Activated CD8-positive, alpha-beta memory T cell treated with anti-CD3 and anti-CD28 coated beads for 24 hours (primary cell): ENCODE measurements around the gene AGFG2.
"Not testable (repeated sequence)": the region's sequence is repeated elsewhere in the genome, so short reads cannot be mapped to it uniquely, and the experiment has no call there.

Experiments used
- DNase-seq: peaks from one replicate; pipeline ENCODE4 v3.0.0-alpha.2; 2020

AGFG2 gene

DNA sequence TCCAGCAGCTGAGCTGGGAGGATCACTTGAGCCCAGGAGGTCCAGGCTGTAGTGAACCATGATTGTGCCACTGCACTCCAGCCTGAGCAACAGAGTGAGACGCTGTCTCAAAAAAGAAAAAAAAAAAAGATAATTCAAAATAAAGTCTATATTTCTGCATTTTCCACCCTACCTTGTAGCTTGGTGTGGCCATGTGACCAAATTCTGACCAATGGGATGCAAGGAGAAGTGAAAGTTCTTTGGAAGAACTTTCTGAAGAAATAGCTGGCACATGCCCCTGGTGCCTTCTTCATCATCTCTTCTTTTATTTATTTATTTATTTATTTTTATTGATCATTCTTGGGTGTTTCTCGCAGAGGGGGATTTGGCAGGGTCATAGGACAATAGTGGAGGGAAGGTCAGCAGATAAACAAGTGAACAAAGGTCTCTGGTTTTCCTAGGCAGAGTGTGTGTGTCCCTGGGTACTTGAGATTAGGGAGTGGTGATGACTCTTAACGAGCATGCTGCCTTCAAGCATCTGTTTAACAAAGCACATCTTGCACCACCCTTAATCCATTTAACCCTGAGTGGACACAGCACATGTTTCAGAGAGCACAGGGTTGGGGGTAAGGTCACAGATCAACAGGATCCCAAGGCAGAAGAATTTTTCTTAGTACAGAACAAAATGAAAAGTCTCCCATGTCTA is 17.0 kb upstream of the AGFG2 start:
- DNase-seq = not testable (repeated sequence)

DNA sequence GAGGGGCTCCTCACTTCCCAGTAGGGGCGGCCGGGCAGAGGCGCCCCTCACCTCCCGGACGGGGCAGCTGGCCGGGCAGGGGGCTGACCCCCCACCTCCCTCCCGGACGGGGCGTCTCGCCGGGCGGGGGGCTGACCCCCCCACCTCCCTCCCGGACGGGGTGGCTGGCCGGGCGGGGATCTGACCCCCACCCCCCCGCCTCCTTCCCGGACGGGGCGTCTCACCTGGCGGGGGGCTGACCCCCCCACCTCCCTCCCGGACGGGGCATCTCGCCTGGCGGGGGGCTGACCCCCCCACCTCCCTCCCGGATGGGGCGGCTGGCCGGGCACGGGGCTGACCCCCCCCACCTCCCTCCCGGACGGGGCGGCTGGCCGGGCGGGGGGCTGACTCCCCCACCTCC is 15.8 kb upstream of the AGFG2 start:
- not testable (repeated sequence) for DNase-seq

DNA sequence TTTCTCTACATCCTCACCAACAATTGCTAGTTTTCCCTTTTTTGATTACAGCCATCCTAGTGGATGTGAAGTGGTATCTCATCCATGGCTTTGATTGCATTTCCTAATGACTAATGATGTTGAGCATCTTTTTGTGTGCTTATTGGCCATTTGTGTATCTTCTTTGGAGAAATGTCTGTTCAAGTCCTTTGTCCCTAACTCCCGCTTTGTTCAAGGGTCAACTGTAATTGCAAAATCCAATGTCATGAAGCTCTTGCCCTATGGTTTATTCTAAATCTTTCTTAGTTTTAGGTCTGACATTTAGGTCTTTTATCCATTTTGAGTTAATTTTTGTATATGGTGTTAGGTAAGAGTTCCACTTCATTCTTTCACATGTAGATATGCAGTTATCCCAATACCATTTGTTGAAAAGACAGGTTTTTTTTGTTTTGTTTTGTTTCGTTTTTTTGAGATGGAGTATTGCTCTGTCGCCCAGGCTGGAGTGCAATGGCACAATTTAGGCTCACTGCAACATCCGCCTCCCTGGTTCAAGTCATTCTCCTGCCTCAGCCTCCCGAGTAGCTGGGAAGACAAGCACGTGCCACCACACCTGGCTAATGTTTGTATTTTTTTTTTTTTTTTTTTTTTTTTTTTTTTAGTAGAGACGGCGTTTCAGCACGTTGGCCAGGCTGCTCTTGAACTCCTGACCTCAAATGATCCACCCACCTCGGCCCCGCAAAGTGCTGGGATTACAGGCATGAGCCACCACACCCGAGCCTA is 10.7 kb upstream of the AGFG2 start:
- not testable (repeated sequence) for DNase-seq

DNA sequence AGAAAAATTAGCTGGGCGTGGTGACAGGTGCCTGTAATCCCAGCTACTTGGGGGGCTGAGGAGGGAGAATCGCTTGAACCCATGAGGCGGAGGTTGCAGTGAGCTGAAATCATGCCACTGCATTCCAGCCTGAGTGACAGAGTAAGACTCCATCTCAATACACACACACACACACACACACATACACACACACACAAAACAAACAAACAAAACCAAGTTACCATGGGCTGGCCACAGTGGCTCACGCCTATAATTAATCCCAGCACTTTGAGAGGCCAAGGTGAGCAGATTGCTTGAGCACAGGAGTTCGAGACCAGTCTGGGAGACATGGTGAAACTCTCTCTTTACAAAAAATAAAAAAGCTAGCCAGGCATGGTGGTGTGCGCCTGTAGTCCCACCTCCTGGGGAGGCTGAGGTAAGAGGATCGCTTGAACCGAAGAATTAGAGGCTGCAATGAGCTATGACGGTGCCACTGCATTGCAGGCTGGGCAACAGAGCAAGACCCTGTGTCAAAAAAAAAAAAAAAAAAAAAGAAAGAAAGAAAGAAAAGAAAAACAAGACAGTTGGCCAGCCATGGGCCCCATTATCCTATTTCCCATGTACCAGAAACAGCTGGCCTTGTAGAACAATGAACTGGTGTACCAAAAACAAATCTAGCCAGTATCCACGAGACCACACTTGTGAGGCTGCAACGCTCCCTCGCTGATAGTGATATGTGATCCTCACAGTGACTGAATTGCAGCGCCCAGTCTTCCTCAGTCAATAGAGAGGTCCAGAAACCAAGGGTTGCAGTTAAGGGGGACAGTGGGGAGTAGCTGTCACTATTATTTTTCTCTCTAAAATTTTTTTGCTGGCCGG is 6.6 kb upstream of the AGFG2 start:
- DNase-seq = no peak

DNA sequence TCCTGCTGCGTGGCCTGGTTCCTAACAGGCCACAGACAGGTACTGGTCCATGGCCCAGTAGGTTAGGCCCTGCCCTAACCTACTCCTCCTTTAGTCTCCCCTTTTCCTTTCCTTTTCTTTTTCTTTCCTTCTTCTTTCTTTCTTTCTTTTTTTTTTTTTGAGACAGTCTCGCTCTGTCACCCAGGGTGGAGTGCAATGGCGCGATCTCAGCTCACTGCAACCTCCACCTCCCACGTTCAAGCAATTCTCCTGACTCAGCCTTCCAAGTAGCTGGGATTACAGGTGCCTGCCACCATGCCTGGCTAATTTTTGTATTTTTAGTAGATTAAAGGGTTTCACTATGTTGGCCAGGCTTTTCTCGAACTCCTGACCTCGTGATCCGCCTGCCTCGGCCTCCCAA is 3.0 kb upstream of the AGFG2 start:
- DNase-seq = not testable (repeated sequence)

DNA sequence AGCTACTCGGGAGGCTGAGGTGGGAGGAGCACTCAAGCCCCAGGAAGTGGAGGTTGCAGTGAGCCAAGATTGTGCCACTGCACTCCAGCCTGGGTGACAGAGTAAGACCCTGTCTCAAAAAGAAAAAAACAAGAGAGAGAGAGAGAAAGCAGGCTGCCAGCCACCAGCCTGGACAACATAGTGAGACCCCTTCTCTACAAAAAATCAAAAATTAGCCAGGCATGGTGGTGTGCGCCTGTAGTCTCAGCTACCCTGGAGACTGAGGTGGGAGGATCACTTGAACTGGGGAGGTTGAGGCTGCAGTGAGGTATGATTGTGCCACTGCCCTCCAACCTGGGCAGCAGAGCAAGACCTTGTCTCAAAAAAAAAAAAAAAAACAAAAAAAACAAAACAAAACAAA is 2.3 kb upstream of the AGFG2 start:
- DNase-seq = not testable (repeated sequence)

DNA sequence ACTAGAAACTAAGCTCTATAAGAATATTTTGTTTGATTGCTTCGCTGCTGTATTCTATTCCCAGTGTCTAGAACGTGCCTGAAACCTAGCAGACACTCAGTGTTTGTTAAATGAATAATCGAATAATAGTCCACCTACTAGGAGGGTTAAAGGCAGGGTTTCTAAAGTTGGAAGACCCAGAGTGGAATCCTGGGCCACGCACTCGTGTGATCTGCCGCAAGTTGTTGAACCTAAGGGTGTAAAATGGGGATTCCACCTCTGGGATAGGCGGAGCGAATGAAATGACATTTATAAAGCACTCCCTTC is 702 bp upstream of the AGFG2 start:
- DNase-seq = no peak

DNA sequence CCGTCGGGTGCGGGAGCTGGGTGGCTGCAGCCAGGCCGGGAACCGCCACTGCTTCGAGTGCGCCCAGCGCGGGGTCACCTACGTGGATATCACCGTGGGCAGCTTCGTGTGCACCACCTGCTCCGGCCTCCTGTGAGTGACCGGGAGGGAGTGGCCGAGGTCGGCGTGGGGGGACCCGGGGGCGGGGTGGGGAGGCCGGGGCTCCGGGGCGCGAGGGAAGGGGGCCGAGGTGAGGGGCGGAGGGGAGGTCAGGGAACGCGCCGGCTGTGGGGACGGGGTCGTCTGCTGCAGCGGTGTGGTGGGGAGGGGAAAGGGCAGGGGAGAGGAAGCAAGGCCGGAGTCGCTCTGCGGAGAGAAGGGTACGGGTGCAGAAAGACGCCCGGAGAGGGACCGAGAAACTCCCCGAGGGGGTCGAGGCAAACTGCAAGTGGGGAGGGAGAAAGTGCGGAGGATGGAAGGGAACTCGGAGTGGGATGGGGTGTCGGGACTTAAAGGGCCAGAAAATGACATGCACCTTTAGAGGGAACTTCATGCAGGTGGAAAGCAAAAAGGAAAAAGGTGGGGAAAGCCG is 518 bp downstream of the AGFG2 start:
- DNase-seq = no peak

DNA sequence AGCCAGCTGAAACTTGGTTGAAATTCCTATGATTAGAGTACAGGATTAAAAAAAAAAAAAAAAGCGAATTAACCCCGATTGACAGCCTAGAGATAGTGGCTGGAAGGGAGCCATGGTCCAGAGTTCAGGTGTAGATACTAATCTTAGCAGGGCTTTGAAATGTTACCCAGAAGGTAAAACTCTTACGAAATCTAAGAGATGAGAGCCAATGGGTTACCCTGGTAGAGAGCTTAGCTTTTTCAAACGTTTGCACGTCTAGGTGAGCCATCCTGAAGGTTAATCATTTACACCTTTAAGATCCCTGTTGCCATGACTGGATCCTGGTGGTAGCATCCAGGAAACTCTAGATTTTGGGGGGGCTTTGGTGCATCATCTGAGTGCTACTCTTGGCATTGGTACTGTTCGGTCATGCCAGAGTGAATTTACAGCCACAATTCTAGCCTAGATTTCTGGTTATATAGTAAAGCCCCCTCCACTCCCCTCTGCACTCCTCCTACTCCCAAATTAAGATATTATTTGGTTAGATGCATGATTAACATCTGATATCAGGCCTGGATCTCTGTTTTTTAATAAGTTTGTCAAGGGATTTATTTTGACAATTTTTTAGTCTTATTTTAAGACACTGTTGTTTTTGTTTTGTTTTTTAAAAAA is 1.2 kb downstream of the AGFG2 start:
- DNase-seq = no peak

DNA sequence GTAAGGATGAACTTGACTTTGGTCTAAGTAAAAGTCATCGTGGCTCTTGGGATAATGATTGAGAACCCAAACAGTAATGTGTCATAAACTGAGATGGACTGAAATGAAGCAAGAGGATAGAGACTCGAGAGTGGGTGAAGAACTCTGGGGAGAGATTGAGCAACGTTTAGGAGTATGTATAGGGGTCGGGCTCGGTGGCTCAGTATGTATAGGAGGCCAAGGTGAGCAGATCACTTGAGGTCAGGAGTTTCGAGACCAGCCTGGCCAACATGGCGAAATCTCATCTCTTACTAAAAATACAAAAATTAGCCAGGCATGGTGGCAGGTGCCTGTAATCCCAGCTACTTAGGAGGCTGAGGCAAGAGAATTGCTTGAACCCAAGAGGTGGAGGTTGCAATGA is 2.3 kb downstream of the AGFG2 start:
- DNase-seq = not testable (repeated sequence)

DNA sequence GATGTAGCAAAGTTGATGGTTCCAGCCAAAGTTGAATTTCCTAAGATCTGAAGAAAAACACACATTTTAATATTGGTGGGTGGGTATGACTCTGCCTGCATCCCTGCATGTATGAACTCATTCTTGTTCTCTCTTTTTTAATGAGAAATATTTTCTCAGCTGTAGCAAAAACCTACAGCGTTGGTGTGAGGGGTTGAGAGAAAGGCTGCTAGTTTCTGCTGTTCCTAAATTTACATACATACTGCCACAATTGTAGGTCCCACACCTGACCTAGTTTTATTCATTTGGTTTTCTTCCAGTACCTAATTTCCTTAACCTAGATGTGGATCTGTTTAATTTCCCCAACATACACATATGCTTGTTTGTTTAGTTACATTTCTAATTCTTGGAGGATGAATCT is 4.6 kb downstream of the AGFG2 start:
- DNase-seq = no peak

DNA sequence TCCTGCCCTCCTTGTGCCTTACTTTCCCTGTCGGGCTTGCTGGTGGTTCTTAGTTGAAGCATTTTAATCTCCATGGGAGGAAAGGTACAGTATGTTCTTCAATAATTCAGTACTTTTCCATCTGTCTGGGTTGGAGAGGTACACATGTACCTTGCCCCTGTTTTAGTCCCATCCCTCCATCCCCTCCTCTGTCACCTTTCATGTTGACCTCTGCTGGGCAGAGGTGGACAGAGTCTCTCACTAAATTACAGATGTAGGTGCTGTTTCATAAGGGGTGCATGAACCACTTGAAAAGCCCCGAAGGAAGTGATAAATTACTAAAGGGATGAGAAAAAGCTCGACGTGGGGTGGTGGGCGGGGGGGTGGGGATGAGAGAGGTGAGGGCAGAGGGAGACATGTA is 5.4 kb downstream of the AGFG2 start:
- no peak for DNase-seq

DNA sequence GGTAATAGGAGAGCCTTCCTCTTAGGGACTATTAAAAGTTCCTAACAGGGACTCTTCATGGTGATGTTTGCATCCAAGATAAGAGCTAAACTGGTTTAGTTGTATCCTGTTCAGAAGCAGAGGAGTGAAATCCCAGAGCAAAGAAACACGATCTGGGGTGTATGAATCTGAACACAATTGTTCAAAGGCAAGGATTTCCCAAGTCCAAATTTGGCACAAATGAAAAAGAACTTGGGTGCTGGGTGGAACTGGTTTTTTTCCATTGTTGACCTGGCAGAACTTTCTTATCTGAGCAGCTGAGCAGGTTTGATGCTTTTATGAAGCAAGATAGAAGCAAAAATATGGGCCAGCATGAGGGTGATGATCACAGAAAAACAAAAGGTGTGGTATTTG is 6.0 kb downstream of the AGFG2 start:
- DNase-seq = no peak

DNA sequence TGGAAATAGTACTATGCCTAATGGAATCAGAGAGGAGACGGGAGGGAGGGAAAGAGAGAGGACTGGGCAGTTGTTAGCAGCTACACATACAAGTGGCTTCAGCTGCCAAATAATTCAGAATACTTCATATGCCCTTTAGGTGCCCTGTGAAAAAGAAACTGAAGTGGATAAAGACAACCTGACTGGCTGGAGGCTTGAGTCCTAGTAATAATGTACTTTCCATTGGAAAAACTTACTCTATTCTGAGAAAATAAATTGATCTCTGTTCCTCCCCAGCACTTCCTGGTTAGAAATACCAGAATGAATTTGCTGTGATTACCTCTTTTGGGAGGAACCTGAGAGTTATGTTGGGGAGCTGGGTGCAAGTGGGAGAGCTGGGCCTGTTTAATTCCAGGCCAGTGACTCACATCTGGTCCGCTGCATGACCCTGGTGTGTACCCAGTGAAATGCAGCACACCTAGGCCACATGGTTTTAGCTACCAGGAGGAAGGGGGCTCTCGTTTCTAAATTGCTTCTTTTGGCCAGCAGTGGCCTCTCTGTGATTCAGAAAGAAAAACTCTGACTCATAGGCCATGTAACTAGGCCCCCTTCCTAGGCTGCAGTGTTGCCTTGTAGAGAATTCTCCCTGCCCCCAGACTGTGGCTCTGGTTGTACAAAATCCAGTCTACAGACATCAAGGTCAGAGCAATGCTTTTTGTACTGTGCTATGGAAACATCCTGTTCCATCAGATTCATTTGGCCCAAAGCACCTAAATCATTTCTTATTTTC is 6.5 kb downstream of the AGFG2 start:
- DNase-seq = peak; percentile 86

DNA sequence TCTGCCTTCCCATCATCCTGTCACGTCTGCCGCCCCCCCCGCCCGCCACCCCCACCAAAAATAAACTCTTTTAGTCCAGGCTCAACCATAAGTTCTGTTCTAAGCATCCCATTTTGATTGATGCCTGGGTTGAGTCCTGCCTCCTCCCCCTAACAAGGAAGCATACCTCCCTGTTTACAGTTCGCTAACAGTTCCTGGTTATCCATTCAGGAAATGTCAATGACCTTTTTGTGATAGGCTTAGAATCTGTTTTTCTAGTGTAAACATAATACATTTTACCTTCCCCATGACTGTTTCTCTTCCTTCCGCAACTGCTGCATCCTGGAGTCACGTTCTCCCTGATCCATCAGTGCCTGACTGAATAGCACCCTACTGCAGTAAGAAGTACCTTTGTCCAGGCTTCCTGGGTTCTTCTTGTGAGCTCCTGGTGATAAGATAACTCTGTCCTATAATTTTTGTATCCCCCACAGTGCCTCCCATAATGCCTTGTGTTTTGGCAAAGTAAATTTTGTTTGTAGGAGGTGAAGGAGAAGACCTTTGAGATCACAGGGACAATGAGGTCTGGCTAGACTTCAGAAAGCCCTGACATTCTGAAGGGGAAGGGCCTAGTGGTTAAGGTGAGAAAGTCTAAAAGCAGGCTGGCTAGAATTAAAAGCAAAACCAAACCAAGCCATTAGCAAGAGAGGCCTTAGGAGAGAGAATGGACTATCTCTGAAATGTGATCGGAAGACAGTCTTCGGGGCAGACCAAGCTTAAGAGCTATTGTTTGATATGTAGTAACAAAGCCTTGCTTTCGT is 7.3 kb downstream of the AGFG2 start:
- DNase-seq = no peak

DNA sequence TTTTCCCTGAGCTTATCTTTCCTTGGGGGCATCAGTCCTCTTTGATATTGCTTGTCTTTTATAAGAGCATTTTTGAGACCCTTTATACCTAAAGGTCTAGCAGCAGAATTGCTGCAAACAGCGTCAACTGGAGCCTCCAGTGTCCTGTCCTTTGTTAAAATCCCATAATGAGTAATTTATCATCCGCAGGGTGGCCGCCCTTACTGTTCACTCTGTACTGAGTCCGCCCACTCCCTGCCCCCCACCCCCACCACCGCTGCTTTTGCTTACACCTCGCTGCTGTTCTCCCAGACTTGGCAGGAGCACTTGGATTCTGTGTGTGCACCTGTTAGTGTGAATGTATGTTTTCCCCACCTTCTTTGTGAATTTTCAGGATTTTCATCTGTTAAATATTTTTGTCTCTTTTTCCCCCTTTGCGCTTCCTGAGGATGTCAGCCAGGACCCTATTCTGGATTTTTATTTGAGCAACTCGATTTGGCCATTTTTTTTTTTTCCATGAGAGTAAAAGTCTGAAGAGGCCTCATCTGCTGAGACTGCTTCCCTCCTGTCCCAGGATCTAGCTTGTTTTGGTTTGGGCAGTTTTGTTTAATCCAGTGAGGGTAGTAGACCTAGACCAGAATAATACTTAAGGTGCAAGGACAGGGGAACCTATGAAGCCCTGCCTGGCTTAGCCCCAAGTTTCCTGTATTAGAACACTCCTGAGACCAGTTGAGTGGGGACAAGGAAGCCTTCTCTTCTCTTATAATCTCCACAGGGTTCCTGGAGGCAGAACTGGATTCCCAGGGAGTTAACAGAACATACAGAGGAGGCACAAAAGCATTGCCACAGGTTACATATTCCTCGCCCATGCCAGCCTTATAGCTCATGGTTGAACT is 8.2 kb downstream of the AGFG2 start:
- DNase-seq = no peak

DNA sequence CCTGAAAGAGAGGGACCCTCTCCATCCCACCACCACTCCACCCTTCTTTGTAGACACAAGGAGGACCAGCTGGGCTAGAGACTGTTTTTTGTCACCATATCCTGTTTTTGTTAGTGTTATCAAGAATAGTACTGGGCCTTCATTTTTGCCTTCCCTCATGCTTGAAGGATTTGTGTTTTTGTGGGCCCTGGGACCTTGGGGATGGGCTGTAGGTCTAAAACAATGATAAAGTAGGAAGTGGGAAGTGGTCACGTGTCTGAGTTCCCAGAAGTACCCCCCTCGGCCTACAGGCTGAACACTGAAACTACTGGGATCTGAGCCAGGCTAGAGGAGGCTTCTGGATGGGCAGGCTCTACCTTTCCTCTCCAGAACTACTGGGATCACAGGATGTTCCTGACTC is 8.9 kb downstream of the AGFG2 start:
- no peak for DNase-seq

DNA sequence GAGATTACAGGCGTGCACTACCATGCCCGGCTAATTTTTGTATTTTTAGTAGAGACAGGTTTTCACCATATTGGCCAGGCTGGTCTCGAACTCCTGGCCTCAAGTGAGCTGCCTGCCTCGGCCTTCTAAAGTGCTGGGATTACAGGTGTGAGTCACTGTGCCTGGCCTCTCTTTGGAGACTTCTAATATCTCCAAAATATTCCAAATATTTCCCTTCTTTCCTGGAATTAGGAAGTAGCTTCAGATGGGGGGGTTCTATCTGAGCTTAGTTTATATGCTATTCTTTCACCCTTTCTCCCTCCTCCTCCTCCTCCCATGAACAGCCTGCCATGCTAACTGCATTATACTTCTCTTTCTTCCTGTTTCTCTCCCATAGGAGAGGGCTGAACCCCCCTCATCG is 9.4 kb downstream of the AGFG2 start:
- not testable (repeated sequence) for DNase-seq

DNA sequence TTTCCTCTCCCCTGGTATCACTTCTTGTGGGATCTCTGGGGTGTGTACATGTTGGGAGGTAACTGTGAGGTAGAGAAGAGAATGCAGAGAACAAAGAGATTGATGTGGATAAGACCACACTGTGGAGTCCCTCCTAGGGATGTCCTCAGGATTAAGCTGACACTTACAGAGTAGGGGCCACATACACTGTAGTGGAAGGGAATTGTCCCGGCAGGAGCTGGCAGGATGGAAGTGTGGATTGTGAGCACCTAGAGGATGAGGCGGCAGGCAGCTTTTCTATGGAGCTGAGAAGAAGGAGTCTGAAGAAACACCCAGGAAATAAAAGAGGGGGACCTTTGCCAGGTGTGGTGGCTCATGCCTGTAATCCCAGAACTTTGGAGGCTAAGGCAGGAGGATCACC is 13.5 kb downstream of the AGFG2 start:
- DNase-seq = no peak

DNA sequence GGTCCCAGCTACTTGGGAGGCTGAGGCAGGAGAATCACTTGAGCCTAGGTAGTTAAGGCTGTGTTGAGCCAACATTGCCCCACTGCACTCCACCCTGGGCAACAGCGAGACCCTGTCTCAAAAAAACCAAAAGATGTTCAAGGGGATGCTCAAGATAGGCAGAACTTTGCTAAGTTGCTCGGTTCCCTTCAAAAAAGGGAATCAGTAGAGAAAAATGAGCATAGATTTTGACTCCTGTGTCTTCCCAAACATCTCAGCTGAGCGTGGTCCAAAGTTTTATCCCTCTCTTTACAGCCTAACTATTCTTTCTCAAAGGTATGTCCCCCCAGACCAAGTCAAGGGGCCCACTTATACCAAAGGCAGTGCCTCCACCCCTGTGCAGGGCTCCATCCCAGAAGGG is 14.0 kb downstream of the AGFG2 start:
- no peak for DNase-seq
